Neural cell (in vitro differentiated cells): Measurements from ENCODE around the gene RNU6-7. TPM values are rescaled to one million over a fixed set of nuclear protein-coding genes. Genes with fewer than 3 reads are reported as not detected.

Source experiments
- H2AFZ ChIP-seq: fragments of 200-600, 300-800 bp; sonication (generic), shearing (Covaris generic); 2 replicates; pipeline ENCODE4 v1.6.0; 2014; ENCODE audit warnings: low read depth, mild to moderate bottlenecking, antibody characterized with exemption, low read length, moderate library complexity
- H3F3A ChIP-seq: fragments of 200-600 bp; shearing (Covaris generic); 2 replicates; pipeline ENCODE4 v1.6.1; 2016; ENCODE audit warnings: mild to moderate bottlenecking, moderate library complexity, mixed read lengths, antibody characterized with exemption, low read length; ENCODE audit not compliant: insufficient read depth, poor library complexity, severe bottlenecking
- H3K27ac ChIP-seq: fragments of 200-600, 300-800 bp; sonication (generic), shearing (Covaris generic); 2 replicates; pipeline ENCODE4 v1.5.1; 2014; ENCODE audit warnings: mild to moderate bottlenecking, low read length, moderate library complexity
- H3K27me3 ChIP-seq: fragments of 300-800, 200-600 bp; sonication (generic), shearing (Covaris generic); 2 replicates; pipeline ENCODE4 v1.6.0; 2014; ENCODE audit warnings: mild to moderate bottlenecking, low read depth, low read length, moderate library complexity; ENCODE audit not compliant: insufficient read depth
- H3K36me3 ChIP-seq: fragments of 300-800, 200-600 bp; sonication (generic), shearing (Covaris generic); 2 replicates; pipeline ENCODE4 v1.5.1; 2014; ENCODE audit warnings: mild to moderate bottlenecking, antibody characterized with exemption, low read length, moderate library complexity; ENCODE audit not compliant: insufficient read depth
- H3K4me2 ChIP-seq: fragments of 300-800, 200-600 bp; sonication (generic), shearing (Covaris generic); 2 replicates; pipeline ENCODE4 v1.6.0; 2014; ENCODE audit warnings: mild to moderate bottlenecking, low read length
- H3K4me3 ChIP-seq: fragments of 300-800, 200-600 bp; sonication (generic), shearing (Covaris generic); 2 replicates; pipeline ENCODE4 v1.5.1; 2014; ENCODE audit warnings: mild to moderate bottlenecking, low read length, moderate library complexity
- H3K79me2 ChIP-seq: fragments of 200-600 bp; shearing (Covaris generic); replicated peaks from 2 replicates; pipeline ENCODE4 v1.6.0; 2014; ENCODE audit warnings: mild to moderate bottlenecking, low read length, moderate library complexity; ENCODE audit not compliant: insufficient read depth
- H3K9ac ChIP-seq: fragments of 300-800, 200-600 bp; sonication (generic), shearing (Covaris generic); 2 replicates; pipeline ENCODE4 v1.6.1; 2016; ENCODE audit warnings: mild to moderate bottlenecking, low read length, mixed read lengths
- H3K9me2 ChIP-seq: fragments of 200-600 bp; shearing (Covaris generic); 2 replicates; pipeline ENCODE4 v1.6.1; 2016; ENCODE audit warnings: mild to moderate bottlenecking, low read length, mixed read lengths; ENCODE audit not compliant: insufficient read depth
- H3K9me3 ChIP-seq: fragments of 200-600, 300-800 bp; sonication (generic), shearing (Covaris generic); 2 replicates; pipeline ENCODE4 v1.6.1; 2016; ENCODE audit warnings: mild to moderate bottlenecking, mixed run types, low read length, moderate library complexity, mixed read lengths
- H4K20me1 ChIP-seq: fragments of 200-600 bp; shearing (Covaris generic); 2 replicates; pipeline ENCODE4 v1.6.1; 2016; ENCODE audit warnings: mild to moderate bottlenecking, mixed run types; ENCODE audit not compliant: insufficient read depth
- CTCF ChIP-seq: fragments of 450-650 bp; IDR thresholded peaks from 2 replicates; pipeline ENCODE4 v1.5.1; 2014; ENCODE audit warnings: antibody characterized with exemption, mild to moderate bottlenecking, moderate library complexity; ENCODE audit not compliant: poor library complexity, severe bottlenecking
- EP300 ChIP-seq: fragments of 450-650 bp; conservative IDR thresholded peaks from 2 replicates; pipeline ENCODE4 v1.6.1; 2014; ENCODE audit warnings: antibody characterized with exemption, mild to moderate bottlenecking, moderate library complexity; ENCODE audit not compliant: poor library complexity, severe bottlenecking
- EZH2 ChIP-seq: fragments of 200-600, 300-800 bp; shearing (Covaris generic), sonication (generic); IDR thresholded peaks from 2 replicates; pipeline ENCODE4 v1.6.1; 2014; ENCODE audit warnings: antibody characterized with exemption, low read length, borderline replicate concordance, mild to moderate bottlenecking; ENCODE audit not compliant: insufficient read depth, poor library complexity, severe bottlenecking
- MXI1 ChIP-seq: fragments of 450-650 bp; conservative IDR thresholded peaks from 2 replicates; pipeline ENCODE4 v1.6.1; 2014; ENCODE audit warnings: antibody characterized with exemption, mild to moderate bottlenecking; ENCODE audit not compliant: poor library complexity, severe bottlenecking
- POLR2AphosphoS5 ChIP-seq: IDR thresholded peaks from 2 replicates; pipeline ENCODE4 v1.6.1; 2012
- RAD21 ChIP-seq: fragments of 450-650 bp; conservative IDR thresholded peaks from 2 replicates; pipeline ENCODE4 v1.6.1; 2014; ENCODE audit warnings: antibody characterized with exemption, mild to moderate bottlenecking, moderate library complexity
- REST ChIP-seq: IDR thresholded peaks from 2 replicates; pipeline ENCODE4 v1.6.1; 2012; ENCODE audit warnings: borderline replicate concordance
- SMC3 ChIP-seq: fragments of 450-650 bp; conservative IDR thresholded peaks from 2 replicates; pipeline ENCODE4 v1.6.1; 2014; ENCODE audit warnings: antibody characterized with exemption, mild to moderate bottlenecking, moderate library complexity; ENCODE audit not compliant: poor library complexity
- TAF1 ChIP-seq: IDR thresholded peaks from 2 replicates; pipeline ENCODE4 v1.6.1; 2012; ENCODE audit warnings: low read depth
- polyA plus RNA-seq: library from polyadenylated mRNA; depleted of rRNA; stranded (reverse); fragments of >200 nt; gene quantifications from 2 replicates; pipeline ENCODE4 v1.2.3, GENCODE V29; 2014

Gene RNU6-7
- polyA plus RNA-seq, 1 donor from 2014 or later, result not detected

GRCh38 chr14:32203928-32204357 lies 2.1 kb downstream of the RNU6-7 start:
- Histone ChIP-seq H3F3A (peaks cover 8% of the 10 kb centered on the region), H3K79me2 (no peaks in the 10 kb centered on the region), H3K9me3 (no peaks in the 10 kb centered on the region), H3K9ac (peak overlapping the region; percentile 77), H3K9me2 (no peaks in the 10 kb centered on the region), H3K27ac (peak overlapping the region; percentile 83), H2AFZ (peak overlapping the region; percentile 61), H3K27me3 (no peaks in the 10 kb centered on the region), H3K4me2 (peak overlapping the region; percentile 74), H3K4me3 (peak overlapping the region; percentile 90), H3K36me3 (no peaks in the 10 kb centered on the region), H4K20me1 (no peaks in the 10 kb centered on the region)
- no peak for TF ChIP-seq TAF1
- no peak for TF ChIP-seq EP300
- no peak for TF ChIP-seq SMC3

DNA sequence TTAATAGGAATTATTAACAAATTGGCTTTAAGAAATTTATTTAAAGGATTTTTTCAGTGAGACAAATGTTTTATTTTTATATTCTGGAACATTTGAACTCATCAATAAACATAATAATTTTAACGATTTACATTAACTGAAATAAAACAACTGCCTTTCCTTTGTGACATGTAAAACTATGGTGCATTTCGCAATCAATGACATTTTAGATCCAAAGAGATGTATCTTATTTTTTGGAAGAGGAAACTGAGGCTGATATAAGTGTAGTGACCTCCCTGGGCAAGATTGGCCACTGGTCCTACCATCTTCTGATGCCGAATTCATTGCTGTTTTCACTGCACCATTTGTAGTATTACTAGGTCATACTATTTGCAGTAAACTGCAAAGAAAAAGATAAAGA lies 3.7 kb downstream of the RNU6-7 start:
- TF ChIP-seq TAF1, result no peak
- no peak for TF ChIP-seq SMC3
- no peak for TF ChIP-seq REST
- TF ChIP-seq POLR2AphosphoS5, result no peak
- no peak for TF ChIP-seq EZH2
- no peak for TF ChIP-seq EP300
- no peak overlapping the region for H3K27ac ChIP-seq
- H3K36me3 ChIP-seq, result no peaks in the 10 kb centered on the region
- no peak overlapping the region for H3K4me3 ChIP-seq
- no peaks in the 10 kb centered on the region for H4K20me1 ChIP-seq
- H3F3A ChIP-seq, result peaks cover 8% of the 10 kb centered on the region
- H3K4me2 ChIP-seq, result no peak overlapping the region
- no peaks in the 10 kb centered on the region for H3K9me3 ChIP-seq
- H3K9me2 ChIP-seq, result no peaks in the 10 kb centered on the region
- H3K27me3 ChIP-seq, result no peaks in the 10 kb centered on the region
- no peaks in the 10 kb centered on the region for H3K79me2 ChIP-seq
- H3K9ac ChIP-seq, result no peak overlapping the region
- H2AFZ ChIP-seq, result no peak overlapping the region

DNA sequence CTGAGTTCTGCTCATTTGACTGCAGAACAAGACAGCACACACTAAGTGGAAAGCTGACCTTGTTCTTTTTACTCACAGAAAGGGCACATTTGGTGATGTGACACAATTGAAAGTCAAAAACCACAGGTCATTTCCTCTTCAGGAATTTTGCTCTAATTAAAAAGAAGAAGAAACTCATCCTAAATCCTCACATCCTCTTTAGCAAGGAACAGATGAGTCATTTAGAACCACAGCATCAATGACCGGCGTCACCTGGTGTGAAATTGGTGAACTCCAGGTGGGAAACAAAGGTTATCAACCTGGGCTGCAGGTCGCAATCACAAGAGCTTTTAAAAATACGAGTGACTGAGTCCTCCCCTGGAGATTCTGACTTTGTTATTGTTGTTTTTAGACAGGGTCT lies 4.1 kb downstream of the RNU6-7 start:
- Histone ChIP-seq H4K20me1 (no peaks in the 10 kb centered on the region), H3K4me2 (no peak overlapping the region), H2AFZ (no peak overlapping the region), H3K4me3 (no peak overlapping the region), H3K9me2 (no peaks in the 10 kb centered on the region), H3K9me3 (no peaks in the 10 kb centered on the region), H3K9ac (no peak overlapping the region), H3K79me2 (no peaks in the 10 kb centered on the region), H3K27me3 (no peaks in the 10 kb centered on the region), H3F3A (peaks cover 8% of the 10 kb centered on the region), H3K27ac (no peak overlapping the region), H3K36me3 (no peaks in the 10 kb centered on the region)
- TF ChIP-seq EZH2 (no peak), SMC3 (no peak), REST (no peak), POLR2AphosphoS5 (no peak), RAD21 (no peak), EP300 (no peak), CTCF (no peak), TAF1 (no peak), MXI1 (no peak)
